Lung (tissue), 12 donors: ENCODE data around the gene AFG1L. TPM values are rescaled to one million over a fixed set of nuclear protein-coding genes. Genes with fewer than 3 reads are reported as not detected.
"Not testable (repeated sequence)": the region's sequence is repeated elsewhere in the genome, so short reads cannot be mapped to it uniquely, and the experiment has no call there.

ENCODE experiments used
- ATAC-seq: fragments of 200-7000 bp; cut with Tn5 transposase; one replicate; pipeline ENCODE4 v1.9.1; 2020; ENCODE audit warnings: moderate number of reproducible peaks; ENCODE audit not compliant: insufficient read depth, low FRiP score
- DNase-seq, 3 donors: peaks; one replicate each; pipeline ENCODE4 v3.0.0-alpha.2; 2013 to 2017
- H3K27ac ChIP-seq, 2 donors: one replicate each; pipeline ENCODE4 v1.5.1; 2013; ENCODE audit warnings: mild to moderate bottlenecking in 2 of 2, moderate library complexity in 2 of 2, control low read depth in 1 of 2, inconsistent platforms in 1 of 2, low read depth in 1 of 2, low read length in 1 of 2
- H3K27me3 ChIP-seq, 3 donors: one replicate each; pipeline ENCODE4 v1.5.1; 2013; ENCODE audit warnings: low read length in 2 of 3; ENCODE audit not compliant: control insufficient read depth in 3 of 3, insufficient read depth in 3 of 3
- H3K36me3 ChIP-seq, 4 donors: one replicate each; pipeline ENCODE4 v1.5.1; 2013; ENCODE audit warnings: low read length in 4 of 4, mild to moderate bottlenecking in 1 of 4, moderate library complexity in 1 of 4; ENCODE audit not compliant: control insufficient read depth in 4 of 4, insufficient read depth in 4 of 4
- H3K4me1 ChIP-seq, 5 donors: one replicate each; pipeline ENCODE4 v1.5.1; 2013; ENCODE audit warnings: low read length in 5 of 5, mild to moderate bottlenecking in 2 of 5, moderate library complexity in 1 of 5; ENCODE audit not compliant: control insufficient read depth in 5 of 5, insufficient read depth in 5 of 5
- H3K4me3 ChIP-seq: one replicate; pipeline ENCODE4 v1.5.1; 2013; ENCODE audit warnings: mild to moderate bottlenecking, control low read depth, moderate library complexity
- H3K9ac ChIP-seq, 2 donors: one replicate each; pipeline ENCODE4 v1.5.1; 2013; ENCODE audit warnings: low read length in 2 of 2, control low read depth in 1 of 2; ENCODE audit not compliant: insufficient read depth in 1 of 2
- H3K9me3 ChIP-seq, 4 donors: one replicate each; pipeline ENCODE4 v1.5.1; 2013; ENCODE audit warnings: low read length in 3 of 4, mild to moderate bottlenecking in 1 of 4, moderate library complexity in 1 of 4; ENCODE audit not compliant: control insufficient read depth in 4 of 4, insufficient read depth in 3 of 4
- CTCF ChIP-seq: IDR thresholded peaks from 2 replicates; pipeline ENCODE4 v1.5.1; 2012; ENCODE audit warnings: mild to moderate bottlenecking; ENCODE audit errors: control extremely low read depth, extremely low read depth
- WGBS, 2 donors: extraction: QIAGEN DNeasy Blood & Tissue Kit; methylation state at CpG; one replicate each; pipeline ENCODE4 v1.1.7; 2013; 5-methylcytosine and 5-hydroxymethylcytosine counted together
- polyA plus RNA-seq, 2 donors: library from polyadenylated mRNA; stranded (reverse); fragments of 200-250 nt; gene quantifications; one replicate each; pipeline ENCODE4 v1.2.1, GENCODE V29; 2013
- total RNA-seq, 2 donors: library from RNA; depleted of rRNA in 1 of 2; stranded (reverse); fragments of >200 nt in 1 of 2; gene quantifications; one replicate each; pipeline ENCODE4 v1.2.1, GENCODE V29; 2014 to 2021
- donor health status: control.
- donor health status: control.
- donor health status: Bipolar disorder and iron deficiency.
- donor health status: healthy.
- donor health status: DM: yes; HTN: yes; CAD: no.

The AFG1L gene
- total and polyA plus RNA-seq, 4 donors = 2.0 to 9.5 (median 5.5) TPM

GRCh38 chr6:108295676-108296075 lies 822 bp downstream of the AFG1L start:
- peak overlapping the region; percentile 96 to 97 for H3K27ac ChIP-seq
- peaks cover 0 to 12% (median 4%) of the 10 kb centered on the region in 5 donors for H3K4me1 ChIP-seq
- no peaks in the 10 kb centered on the region for H3K27me3 ChIP-seq
- peak overlapping the region; percentile 71 to 89 for H3K9ac ChIP-seq
- ATAC-seq (no peak), DNase-seq (no peak)
- WGBS, 2 donors = 52 to 54% methylated on average over 7 of the region's 7 CpGs
- peak overlapping the region; percentile 80 for H3K4me3 ChIP-seq
- TF ChIP-seq CTCF = no peak
- no peaks in the 10 kb centered on the region for H3K9me3 ChIP-seq
- no peaks in the 10 kb centered on the region for H3K36me3 ChIP-seq

GRCh38 chr6:108302386-108302785 lies 7.5 kb downstream of the AFG1L start:
- no peak overlapping the region for H3K9ac ChIP-seq
- no peak overlapping the region for H3K4me3 ChIP-seq
- no peaks in the 10 kb centered on the region for H3K27me3 ChIP-seq
- DNase-seq = no peak
- no peaks in the 10 kb centered on the region for H3K36me3 ChIP-seq
- no peak for TF ChIP-seq CTCF
- no peak for ATAC-seq
- 72 to 88% methylated on average over 5 of the region's 5 CpGs for WGBS, 2 donors
- H3K9me3 ChIP-seq = no peaks in the 10 kb centered on the region
- H3K27ac ChIP-seq = no peak overlapping the region
- H3K4me1 ChIP-seq = peaks cover 0 to 5% (median 0%) of the 10 kb centered on the region in 5 donors

- WGBS, 2 donors = 92 to 94% methylated on average over 2 of the region's 2 CpGs
- no peak for TF ChIP-seq CTCF
- no peaks in the 10 kb centered on the region for H3K36me3 ChIP-seq
Observed at GRCh38 chr6:108304646-108305045, 9.8 kb downstream of the AFG1L start.

GRCh38 chr6:108308641-108309040 lies 13.8 kb downstream of the AFG1L start:
- not testable (repeated sequence) for ATAC-seq, H3K27ac ChIP-seq, H3K4me1 ChIP-seq, H3K9me3 ChIP-seq, H3K4me3 ChIP-seq, H3K36me3 ChIP-seq, H3K27me3 ChIP-seq, H3K9ac ChIP-seq, DNase-seq
- 75 to 83% methylated on average over 4 of the region's 4 CpGs for WGBS, 2 donors

More at GRCh38 chr6:108304646-108305045, 9.8 kb downstream of the AFG1L start:
- no peak overlapping the region for H3K4me3 ChIP-seq
- H3K27me3 ChIP-seq = no peaks in the 10 kb centered on the region
- H3K4me1 ChIP-seq = peaks cover 0 to 5% (median 0%) of the 10 kb centered on the region in 5 donors
- ATAC-seq (no peak), DNase-seq (peak in 1 of 3 donors; percentile 14)
- no peaks in the 10 kb centered on the region for H3K9me3 ChIP-seq
- H3K27ac ChIP-seq = no peak overlapping the region
- no peak overlapping the region for H3K9ac ChIP-seq
